ENCODE results near the gene DYNC2H1.

DNA sequence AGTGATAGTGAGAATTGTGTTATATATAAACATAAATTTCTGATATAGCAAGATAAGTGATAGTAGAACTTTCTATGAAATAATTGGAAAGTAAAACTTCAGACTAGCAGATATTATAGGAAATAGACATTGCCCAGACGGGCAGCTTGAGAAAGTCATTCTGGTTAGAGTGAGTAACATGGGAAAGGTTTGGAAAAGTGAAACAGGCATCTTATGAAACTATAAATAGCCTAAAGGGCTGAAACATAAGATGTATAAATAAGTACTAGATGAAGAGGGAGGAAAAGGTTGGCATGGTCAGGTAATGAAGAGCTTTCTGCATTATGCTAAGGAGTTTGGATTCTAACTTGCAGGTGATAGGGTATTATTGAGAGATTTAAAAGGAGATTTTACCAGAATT, 101.3 kb downstream of the DYNC2H1 start:
- TF ChIP-seq EZH2 (IDR thresholded peaks at IDR 0.05; ENCODE audit: borderline replicate concordance, low read depth, low read length, poor library complexity, severe bottlenecking), result no peak
- TF ChIP-seq, protein P1, sequence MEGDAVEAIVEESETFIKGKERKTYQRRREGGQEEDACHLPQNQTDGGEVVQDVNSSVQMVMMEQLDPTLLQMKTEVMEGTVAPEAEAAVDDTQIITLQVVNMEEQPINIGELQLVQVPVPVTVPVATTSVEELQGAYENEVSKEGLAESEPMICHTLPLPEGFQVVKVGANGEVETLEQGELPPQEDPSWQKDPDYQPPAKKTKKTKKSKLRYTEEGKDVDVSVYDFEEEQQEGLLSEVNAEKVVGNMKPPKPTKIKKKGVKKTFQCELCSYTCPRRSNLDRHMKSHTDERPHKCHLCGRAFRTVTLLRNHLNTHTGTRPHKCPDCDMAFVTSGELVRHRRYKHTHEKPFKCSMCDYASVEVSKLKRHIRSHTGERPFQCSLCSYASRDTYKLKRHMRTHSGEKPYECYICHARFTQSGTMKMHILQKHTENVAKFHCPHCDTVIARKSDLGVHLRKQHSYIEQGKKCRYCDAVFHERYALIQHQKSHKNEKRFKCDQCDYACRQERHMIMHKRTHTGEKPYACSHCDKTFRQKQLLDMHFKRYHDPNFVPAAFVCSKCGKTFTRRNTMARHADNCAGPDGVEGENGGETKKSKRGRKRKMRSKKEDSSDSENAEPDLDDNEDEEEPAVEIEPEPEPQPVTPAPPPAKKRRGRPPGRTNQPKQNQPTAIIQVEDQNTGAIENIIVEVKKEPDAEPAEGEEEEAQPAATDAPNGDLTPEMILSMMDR (conservative IDR thresholded peaks at IDR 0.05; ENCODE audit: low read depth, low read length), result no peak

Measured in A673 (cell line).